HG02943 (cell line): ENCODE measurements around the gene CYP2W1.
"Not testable (repeated sequence)": the region's sequence is repeated elsewhere in the genome, so short reads cannot be mapped to it uniquely, and the experiment has no call there.

Source experiments
- ATAC-seq: cut with Tn5 transposase; IDR thresholded peaks from one replicate; pipeline ENCODE4 v1.9.1; 2021; ENCODE audit warnings: mild to moderate bottlenecking, low read depth, moderate library complexity; ENCODE audit not compliant: unreplicated experiment

The CYP2W1 gene

GRCh38 chr7:949021-949934, 33.7 kb upstream of the CYP2W1 start:
- no peak for ATAC-seq

- no peak for ATAC-seq
These were observed 31.0 kb upstream of the CYP2W1 start for GRCh38 chr7:951881-952547.

GRCh38 chr7:952548-953441, 30.2 kb upstream of the CYP2W1 start:
- ATAC-seq: no peak

GRCh38 chr7:953547-954327, 29.2 kb upstream of the CYP2W1 start:
- no peak for ATAC-seq

- ATAC-seq: no peak
These were observed 28.4 kb upstream of the CYP2W1 start, which contains the start of gene ADAP1 for GRCh38 chr7:954330-955238. ADAP1 (minus strand) TSS chr7:954680; CDS start chr7:954477, 203 bp downstream.

- ATAC-seq: no peak
These were observed 26.9 kb upstream of the CYP2W1 start for GRCh38 chr7:956031-956430.

- ATAC-seq: no peak
These were observed 25.4 kb upstream of the CYP2W1 start for GRCh38 chr7:957418-958220.

- ATAC-seq: no peak
These were observed 24.5 kb upstream of the CYP2W1 start for GRCh38 chr7:958221-959200.

GRCh38 chr7:959271-959670, 23.7 kb upstream of the CYP2W1 start:
- no peak for ATAC-seq

- ATAC-seq: not testable (repeated sequence)
These were observed 23.2 kb upstream of the CYP2W1 start for GRCh38 chr7:959740-960139.

- ATAC-seq: no peak
These were observed 22.6 kb upstream of the CYP2W1 start for GRCh38 chr7:960269-960871.

GRCh38 chr7:960972-961371, 22.0 kb upstream of the CYP2W1 start:
- not testable (repeated sequence) for ATAC-seq

GRCh38 chr7:961546-962400, 21.2 kb upstream of the CYP2W1 start:
- ATAC-seq: no peak

GRCh38 chr7:962401-963081, 20.4 kb upstream of the CYP2W1 start:
- no peak for ATAC-seq
